ENCODE results near the gene KHDRBS2. TPM values are rescaled to one million over a fixed set of nuclear protein-coding genes. Genes with fewer than 3 reads are reported as not detected.

Gene KHDRBS2
- total and polyA plus RNA-seq, 2 donors (not counting 1 experiment from before 2014, with no cell fraction given): not detected

- H4K20me1 ChIP-seq (ENCODE audit: control insufficient read depth, extremely low read depth, insufficient read depth, low read length): no peaks in the 10 kb centered on the region
Observed at GRCh38 chr6:62284725-62285124, 1.3 kb downstream of the KHDRBS2 start.

GRCh38 chr6:62283796-62284411 lies 2.1 kb downstream of the KHDRBS2 start:
- Histone ChIP-seq H3K9ac (ENCODE audit: insufficient read depth, low read length) (no peak overlapping the region), H3K4me2 (ENCODE audit: extremely low read depth, insufficient read depth, low read length) (no peak overlapping the region), H3K79me2 (ENCODE audit: control insufficient read depth, insufficient read depth, low read length) (no peaks in the 10 kb centered on the region), H3K9me3 (ENCODE audit: control insufficient read depth, insufficient read depth, low read depth, low read length) (no peaks in the 10 kb centered on the region), H3K4me1 (ENCODE audit: control insufficient read depth, extremely low read depth, insufficient read depth, low read length) (no peaks in the 10 kb centered on the region), H3K27ac (ENCODE audit: insufficient read depth, low read length) (no peak overlapping the region), H4K20me1 (ENCODE audit: control insufficient read depth, extremely low read depth, insufficient read depth, low read length) (no peaks in the 10 kb centered on the region), H3K4me3 (replicated peaks in 1 of 4; ENCODE audit: control extremely low read depth in 1 of 4, insufficient read depth in 1 of 4, low read depth in 3 of 4, low read length in 4 of 4) (no peak overlapping the region), H3K27me3 (ENCODE audit: control insufficient read depth, insufficient read depth, low read length) (no peaks in the 10 kb centered on the region), H2AFZ (ENCODE audit: low read length) (no peak overlapping the region), H3K36me3 (ENCODE audit: control insufficient read depth, insufficient read depth, low read length) (no peaks in the 10 kb centered on the region)
- TF ChIP-seq EZH2 (IDR thresholded peaks at IDR 0.05; ENCODE audit: low read length, missing control alignments): no peak
- TF ChIP-seq CTCF (conservative IDR thresholded peaks at IDR 0.05 in 1 of 2, IDR thresholded peaks at IDR 0.05 in 1 of 2; ENCODE audit: low read depth in 1 of 2, low read length in 2 of 2): peak in 1 of 2 donors; percentile 35
- peak; percentile 0 to 1 for DNase-seq (ENCODE audit: low read depth in 2 of 2)

More at GRCh38 chr6:62284725-62285124, 1.3 kb downstream of the KHDRBS2 start:
- Histone ChIP-seq H3K4me2 (ENCODE audit: extremely low read depth, insufficient read depth, low read length) (no peak overlapping the region), H3K4me3 (replicated peaks in 1 of 4; ENCODE audit: control extremely low read depth in 1 of 4, insufficient read depth in 1 of 4, low read depth in 3 of 4, low read length in 4 of 4) (no peak overlapping the region), H3K27ac (ENCODE audit: insufficient read depth, low read length) (no peak overlapping the region), H3K4me1 (ENCODE audit: control insufficient read depth, extremely low read depth, insufficient read depth, low read length) (no peaks in the 10 kb centered on the region), H3K36me3 (ENCODE audit: control insufficient read depth, insufficient read depth, low read length) (no peaks in the 10 kb centered on the region), H3K9ac (ENCODE audit: insufficient read depth, low read length) (no peak overlapping the region), H3K9me3 (ENCODE audit: control insufficient read depth, insufficient read depth, low read depth, low read length) (no peaks in the 10 kb centered on the region), H2AFZ (ENCODE audit: low read length) (no peak overlapping the region), H3K79me2 (ENCODE audit: control insufficient read depth, insufficient read depth, low read length) (no peaks in the 10 kb centered on the region), H3K27me3 (ENCODE audit: control insufficient read depth, insufficient read depth, low read length) (no peaks in the 10 kb centered on the region)
- DNase-seq (ENCODE audit: low read depth in 2 of 2): no peak
- TF ChIP-seq CTCF (conservative IDR thresholded peaks at IDR 0.05 in 1 of 2, IDR thresholded peaks at IDR 0.05 in 1 of 2; ENCODE audit: low read depth in 1 of 2, low read length in 2 of 2): no peak
- no peak for TF ChIP-seq EZH2 (IDR thresholded peaks at IDR 0.05; ENCODE audit: low read length, missing control alignments)

- H3K4me3 ChIP-seq (replicated peaks in 1 of 4; ENCODE audit: control extremely low read depth in 1 of 4, insufficient read depth in 1 of 4, low read depth in 3 of 4, low read length in 4 of 4): no peak overlapping the region
- no peak overlapping the region for H2AFZ ChIP-seq (ENCODE audit: low read length)
- DNase-seq (ENCODE audit: low read depth in 2 of 2): no peak
- no peaks in the 10 kb centered on the region for H3K9me3 ChIP-seq (ENCODE audit: control insufficient read depth, insufficient read depth, low read depth, low read length)
- H3K4me2 ChIP-seq (ENCODE audit: extremely low read depth, insufficient read depth, low read length): no peak overlapping the region
- no peak overlapping the region for H3K9ac ChIP-seq (ENCODE audit: insufficient read depth, low read length)
- TF ChIP-seq EZH2 (IDR thresholded peaks at IDR 0.05; ENCODE audit: low read length, missing control alignments): no peak
- TF ChIP-seq CTCF (conservative IDR thresholded peaks at IDR 0.05 in 1 of 2, IDR thresholded peaks at IDR 0.05 in 1 of 2; ENCODE audit: low read depth in 1 of 2, low read length in 2 of 2): no peak
- no peak overlapping the region for H3K27ac ChIP-seq (ENCODE audit: insufficient read depth, low read length)
- no peaks in the 10 kb centered on the region for H3K27me3 ChIP-seq (ENCODE audit: control insufficient read depth, insufficient read depth, low read length)
- no peaks in the 10 kb centered on the region for H3K36me3 ChIP-seq (ENCODE audit: control insufficient read depth, insufficient read depth, low read length)
- no peaks in the 10 kb centered on the region for H3K4me1 ChIP-seq (ENCODE audit: control insufficient read depth, extremely low read depth, insufficient read depth, low read length)
- H4K20me1 ChIP-seq (ENCODE audit: control insufficient read depth, extremely low read depth, insufficient read depth, low read length): no peaks in the 10 kb centered on the region
- H3K79me2 ChIP-seq (ENCODE audit: control insufficient read depth, insufficient read depth, low read length): no peaks in the 10 kb centered on the region
Observed at GRCh38 chr6:62283365-62283764, 2.7 kb downstream of the KHDRBS2 start.

All from fibroblast of lung (primary cell).